Measurements from ENCODE around the gene RIBC2.
"Not testable (repeated sequence)": the region's sequence is repeated elsewhere in the genome, so short reads cannot be mapped to it uniquely, and the experiment has no call there.

RIBC2 gene, protein sequence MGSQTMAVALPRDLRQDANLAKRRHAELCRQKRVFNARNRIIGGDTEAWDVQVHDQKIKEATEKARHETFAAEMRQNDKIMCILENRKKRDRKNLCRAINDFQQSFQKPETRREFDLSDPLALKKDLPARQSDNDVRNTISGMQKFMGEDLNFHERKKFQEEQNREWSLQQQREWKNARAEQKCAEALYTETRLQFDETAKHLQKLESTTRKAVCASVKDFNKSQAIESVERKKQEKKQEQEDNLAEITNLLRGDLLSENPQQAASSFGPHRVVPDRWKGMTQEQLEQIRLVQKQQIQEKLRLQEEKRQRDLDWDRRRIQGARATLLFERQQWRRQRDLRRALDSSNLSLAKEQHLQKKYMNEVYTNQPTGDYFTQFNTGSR

DNA sequence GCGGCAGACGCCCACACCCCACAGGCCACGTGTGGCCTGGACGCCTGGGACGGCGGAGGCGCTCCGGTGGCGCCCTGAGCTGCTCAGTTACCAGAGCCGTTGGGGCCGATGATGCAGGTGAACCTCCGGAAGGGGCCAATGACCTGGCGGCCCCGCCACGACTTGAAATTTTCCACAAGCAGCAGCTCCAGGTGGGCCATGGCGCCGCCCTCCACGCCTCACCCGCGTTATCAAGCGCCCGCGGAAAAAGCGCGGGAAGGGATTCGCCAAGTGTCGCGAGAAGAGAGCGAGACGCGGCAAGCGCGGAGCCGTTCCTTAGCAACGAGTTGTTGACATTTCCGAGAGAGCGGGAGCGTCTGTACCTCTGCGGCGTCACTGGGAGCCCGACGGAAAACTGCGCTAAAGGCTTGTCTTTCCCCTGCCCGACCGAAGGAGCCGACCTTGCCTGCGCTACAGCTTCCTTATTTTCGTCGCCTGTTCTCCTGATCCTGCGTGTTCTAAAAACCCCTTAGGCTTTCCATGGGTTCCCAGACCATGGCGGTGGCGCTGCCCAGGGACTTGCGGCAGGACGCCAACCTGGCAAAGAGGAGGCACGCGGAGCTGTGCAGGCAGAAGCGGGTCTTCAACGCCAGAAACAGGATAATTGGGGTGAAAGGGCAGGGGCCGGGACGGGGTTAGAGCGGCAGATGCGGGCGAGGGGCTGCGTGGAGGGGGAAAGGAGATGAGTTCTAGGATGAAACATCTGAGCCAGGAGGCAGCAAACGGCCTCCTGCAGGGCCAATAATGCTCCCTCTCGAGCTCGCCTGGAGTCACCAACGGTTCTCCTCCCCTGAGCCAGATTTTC is at the start of gene RIBC2, which contains the start of gene SMC1B:
Gene RIBC2 (plus strand): TSS at position 326 of the 844 bp plus-strand sequence. CDS start 194 bp downstream, at position 520.
Gene SMC1B (minus strand): TSS at position 232 of the 844 bp plus-strand sequence. CDS start 32 bp downstream, at position 200.
- POLR2A ChIA-PET (ENCODE audit: low non-redundant PET) = no interaction called here
- peak within 1 kb of the TSS; percentile 8; the same call in 1 of the 2 replicates for H3K27ac ChIP-seq
- peak; percentile 53 for DNase-seq (ENCODE audit: low spot score)
- CTCF ChIA-PET = no interaction called here
- TF ChIP-seq, protein P1, sequence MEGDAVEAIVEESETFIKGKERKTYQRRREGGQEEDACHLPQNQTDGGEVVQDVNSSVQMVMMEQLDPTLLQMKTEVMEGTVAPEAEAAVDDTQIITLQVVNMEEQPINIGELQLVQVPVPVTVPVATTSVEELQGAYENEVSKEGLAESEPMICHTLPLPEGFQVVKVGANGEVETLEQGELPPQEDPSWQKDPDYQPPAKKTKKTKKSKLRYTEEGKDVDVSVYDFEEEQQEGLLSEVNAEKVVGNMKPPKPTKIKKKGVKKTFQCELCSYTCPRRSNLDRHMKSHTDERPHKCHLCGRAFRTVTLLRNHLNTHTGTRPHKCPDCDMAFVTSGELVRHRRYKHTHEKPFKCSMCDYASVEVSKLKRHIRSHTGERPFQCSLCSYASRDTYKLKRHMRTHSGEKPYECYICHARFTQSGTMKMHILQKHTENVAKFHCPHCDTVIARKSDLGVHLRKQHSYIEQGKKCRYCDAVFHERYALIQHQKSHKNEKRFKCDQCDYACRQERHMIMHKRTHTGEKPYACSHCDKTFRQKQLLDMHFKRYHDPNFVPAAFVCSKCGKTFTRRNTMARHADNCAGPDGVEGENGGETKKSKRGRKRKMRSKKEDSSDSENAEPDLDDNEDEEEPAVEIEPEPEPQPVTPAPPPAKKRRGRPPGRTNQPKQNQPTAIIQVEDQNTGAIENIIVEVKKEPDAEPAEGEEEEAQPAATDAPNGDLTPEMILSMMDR (conservative IDR thresholded peaks at IDR 0.05; ENCODE audit: low read depth) = no peak

DNA sequence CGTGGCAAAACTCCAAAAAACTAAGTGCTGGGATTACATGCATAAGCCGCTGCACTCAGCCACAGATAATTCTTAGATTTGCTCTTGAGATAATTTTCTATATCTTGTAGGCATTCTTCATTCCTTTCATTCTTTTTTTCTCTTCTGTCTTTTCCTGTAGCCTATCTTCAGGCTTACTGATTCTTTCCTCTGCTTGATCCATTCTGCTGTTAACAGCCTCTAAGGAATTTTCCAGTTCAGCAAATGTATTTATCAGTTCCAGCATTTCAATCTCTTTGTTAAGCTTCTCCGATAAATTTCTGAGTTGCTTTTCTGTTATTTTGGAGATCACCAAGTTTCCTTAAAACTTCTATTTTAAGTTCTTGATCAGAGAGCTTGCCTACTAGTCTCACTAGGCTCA is 46.8 kb upstream of the RIBC2 start:
- ChIA-PET CTCF (no interaction called here), POLR2A (ENCODE audit: low non-redundant PET) (no interaction called here)
- TF ChIP-seq, protein P1 (conservative IDR thresholded peaks at IDR 0.05; ENCODE audit: low read depth) = no peak
- no peak for DNase-seq (ENCODE audit: low spot score)
- H3K27ac ChIP-seq = no peak overlapping the region

DNA sequence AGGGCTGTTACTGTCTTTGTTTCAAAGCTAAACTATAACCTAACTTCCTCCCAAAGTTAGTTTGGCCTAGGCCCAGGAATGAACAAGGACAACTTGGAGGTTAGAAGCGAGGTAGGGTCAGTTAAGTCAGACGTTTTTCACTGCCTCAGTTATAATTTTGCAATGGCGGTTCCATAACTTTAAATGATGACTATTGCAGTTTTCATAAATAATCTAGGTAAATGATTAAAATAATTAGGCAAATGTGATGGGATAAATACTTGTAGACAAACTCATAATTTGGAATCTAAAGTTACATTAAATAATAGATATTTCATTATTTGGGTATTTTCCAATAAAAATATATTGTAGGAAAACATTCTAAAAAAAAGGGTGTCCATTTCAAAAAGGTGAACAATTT is 39.9 kb upstream of the RIBC2 start:
- POLR2A ChIA-PET (ENCODE audit: low non-redundant PET); CTCF ChIA-PET; DNase-seq (ENCODE audit: low spot score); H3K27ac ChIP-seq: not testable (repeated sequence)

DNA sequence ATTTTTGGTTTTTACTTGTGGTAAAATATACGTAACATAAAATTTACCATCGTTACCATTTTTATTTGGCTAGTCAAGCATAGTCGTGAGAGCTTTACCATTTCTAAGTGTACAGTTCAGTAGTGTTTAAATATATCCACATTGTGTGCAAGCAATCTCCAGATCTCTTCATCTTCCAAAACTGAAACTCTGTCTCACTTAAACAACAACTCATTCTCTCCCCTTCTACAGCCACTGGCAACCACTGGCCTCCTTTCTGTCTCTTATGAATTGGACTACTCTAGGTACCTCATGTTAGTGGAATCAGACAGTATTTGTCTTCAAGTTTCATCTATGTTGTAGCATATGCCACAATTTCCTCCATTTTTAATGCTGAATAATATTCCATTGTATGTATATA is 37.5 kb upstream of the RIBC2 start:
- TF ChIP-seq, protein P1 (conservative IDR thresholded peaks at IDR 0.05; ENCODE audit: low read depth) = no peak
- no peak for DNase-seq (ENCODE audit: low spot score)
- no peak overlapping the region for H3K27ac ChIP-seq
- CTCF ChIA-PET = no interaction called here
- POLR2A ChIA-PET (ENCODE audit: low non-redundant PET) = no interaction called here

DNA sequence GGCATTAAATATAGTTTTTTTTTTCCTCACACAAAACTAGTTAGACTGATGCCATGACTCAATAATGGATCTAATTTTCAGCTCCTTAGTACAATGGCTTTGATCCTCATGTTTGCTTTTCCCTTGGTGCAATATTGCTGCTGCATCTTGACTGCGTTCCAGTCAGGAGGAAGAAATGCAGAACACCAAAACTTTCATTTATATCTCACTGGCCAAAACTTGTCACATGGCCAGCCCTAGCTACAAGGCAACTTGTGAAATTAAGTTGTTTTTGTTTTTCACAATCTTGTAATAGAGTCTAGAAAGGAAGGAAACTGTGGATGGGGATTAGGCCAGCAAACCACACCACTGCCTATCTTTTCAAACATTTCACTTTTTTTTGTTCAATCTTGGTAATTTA is 36.8 kb upstream of the RIBC2 start:
- ChIA-PET CTCF (no interaction called here), POLR2A (ENCODE audit: low non-redundant PET) (interaction anchor here (0.6 kb wide), 1 partner anchor 874 kb away, joined by 3 read pairs; no protein-coding TSS in a partner anchor)
- TF ChIP-seq, protein P1 (conservative IDR thresholded peaks at IDR 0.05; ENCODE audit: low read depth) = no peak
- DNase-seq (ENCODE audit: low spot score) = no peak
- no peak overlapping the region for H3K27ac ChIP-seq

DNA sequence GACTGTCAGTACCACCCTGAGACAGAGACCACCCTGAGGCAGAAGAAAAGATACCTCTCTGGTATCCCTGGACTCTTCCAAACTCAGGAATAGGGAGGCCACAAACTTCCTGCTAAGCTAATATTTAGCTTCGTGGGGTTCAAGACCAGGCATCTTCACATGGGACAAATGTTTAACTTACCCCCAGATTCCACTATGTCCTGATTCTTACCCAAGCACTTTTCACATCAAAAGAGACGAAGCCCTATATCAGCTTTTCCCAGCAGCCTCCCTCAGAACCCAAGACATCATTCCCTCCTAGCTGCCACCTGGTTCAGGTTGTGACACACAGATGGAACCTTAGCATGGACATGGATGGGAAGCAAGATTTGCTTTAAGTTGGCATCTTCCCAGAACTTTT is 32.1 kb upstream of the RIBC2 start:
- ChIA-PET CTCF (no interaction called here), POLR2A (ENCODE audit: low non-redundant PET) (no interaction called here)
- no peak overlapping the region for H3K27ac ChIP-seq
- no peak for DNase-seq (ENCODE audit: low spot score)
- TF ChIP-seq, protein P1 (conservative IDR thresholded peaks at IDR 0.05; ENCODE audit: low read depth) = no peak
